Hepatocyte (in vitro differentiated cells): ENCODE results near the gene PDE8B. TPM values are rescaled to one million over a fixed set of nuclear protein-coding genes. Genes with fewer than 3 reads are reported as not detected.

Experiments
- DNase-seq: peaks from one replicate; pipeline ENCODE4 v3.0.0-alpha.2; 2016; ENCODE audit warnings: low spot score
- H2AFZ ChIP-seq: fragments of 200-600 bp; sonication (generic); 2 replicates; pipeline ENCODE4 v1.6.0; 2016; ENCODE audit warnings: antibody characterized with exemption, mild to moderate bottlenecking
- H3K27ac ChIP-seq: fragments of 200-600 bp; sonication (generic); 2 replicates; pipeline ENCODE4 v1.5.1; 2016; ENCODE audit warnings: mild to moderate bottlenecking
- H3K27me3 ChIP-seq: fragments of 200-600 bp; sonication (generic); 2 replicates; pipeline ENCODE4 v1.6.1; 2016
- H3K36me3 ChIP-seq: fragments of 200-600 bp; sonication (generic); replicated peaks from 2 replicates; pipeline ENCODE4 v1.5.1; 2016; ENCODE audit warnings: low read depth; ENCODE audit not compliant: insufficient read depth
- H3K4me1 ChIP-seq: fragments of 200-600 bp; sonication (generic); 2 replicates; pipeline ENCODE4 v1.5.1; 2016; ENCODE audit warnings: mild to moderate bottlenecking, moderate library complexity; ENCODE audit not compliant: insufficient read depth
- H3K4me2 ChIP-seq: fragments of 200-600 bp; sonication (generic); 2 replicates; pipeline ENCODE4 v1.6.0; 2016
- H3K4me3 ChIP-seq: fragments of 200-600 bp; sonication (generic); 2 replicates; pipeline ENCODE4 v1.5.1; 2016; ENCODE audit warnings: mild to moderate bottlenecking
- H3K79me2 ChIP-seq: fragments of 200-600 bp; sonication (generic); 2 replicates; pipeline ENCODE4 v1.6.0; 2017; ENCODE audit warnings: mild to moderate bottlenecking
- H3K9me2 ChIP-seq: fragments of 200-600 bp; sonication (generic); replicated peaks from 2 replicates; pipeline ENCODE4 v1.6.0; 2017; ENCODE audit warnings: mild to moderate bottlenecking; ENCODE audit not compliant: insufficient read depth
- H3K9me3 ChIP-seq: fragments of 200-600 bp; sonication (generic); 2 replicates; pipeline ENCODE4 v1.5.1; 2016; ENCODE audit warnings: low read depth, mild to moderate bottlenecking
- H4K20me1 ChIP-seq: fragments of 200-600 bp; sonication (generic); 2 replicates; pipeline ENCODE4 v1.6.0; 2016; ENCODE audit warnings: mild to moderate bottlenecking; ENCODE audit not compliant: insufficient read depth, poor library complexity, severe bottlenecking
- EZH2 ChIP-seq: fragments of 200-600 bp; sonication (generic); IDR thresholded peaks from 2 replicates; pipeline ENCODE4 v1.6.1; 2016; ENCODE audit warnings: antibody characterized with exemption, mild to moderate bottlenecking, borderline replicate concordance
- EZH2phosphoT487 ChIP-seq: fragments of 200-600 bp; sonication (generic); IDR thresholded peaks from one replicate; pipeline ENCODE4 v1.6.1; 2018; ENCODE audit warnings: antibody characterized with exemption, mild to moderate bottlenecking, low read depth, moderate library complexity; ENCODE audit not compliant: unreplicated experiment, severe bottlenecking
- WGBS: methylation state at CpG from one replicate; pipeline ENCODE4 v1.1.6; 2016; ENCODE audit warnings: low lambda C conversion rate; ENCODE audit errors: missing lambda C conversion rate; 5-methylcytosine and 5-hydroxymethylcytosine counted together
- polyA plus RNA-seq: library from polyadenylated mRNA; unstranded; fragments of >200 nt; fragmentation: Nextera tagmentation; extraction: Ambion mirVana; gene quantifications from 2 replicates; pipeline ENCODE4 v1.2.1, GENCODE V29; 2016
- total RNA-seq: library from RNA; depleted of rRNA; stranded (reverse); fragments of >200 nt; gene quantifications from 2 replicates; pipeline ENCODE4 v1.2.3, GENCODE V29; 2014
- TF ChIP-seq, protein P1 (sequence below): fragments of 200-600 bp; sonication (generic); IDR thresholded peaks from 2 replicates; pipeline ENCODE4 v1.5.1; 2016; ENCODE audit warnings: antibody characterized with exemption, mild to moderate bottlenecking; ENCODE audit not compliant: poor library complexity

Gene PDE8B
- total and polyA plus RNA-seq, 2 experiments from 2014 or later: 8.3 to 9.2 TPM

DNA sequence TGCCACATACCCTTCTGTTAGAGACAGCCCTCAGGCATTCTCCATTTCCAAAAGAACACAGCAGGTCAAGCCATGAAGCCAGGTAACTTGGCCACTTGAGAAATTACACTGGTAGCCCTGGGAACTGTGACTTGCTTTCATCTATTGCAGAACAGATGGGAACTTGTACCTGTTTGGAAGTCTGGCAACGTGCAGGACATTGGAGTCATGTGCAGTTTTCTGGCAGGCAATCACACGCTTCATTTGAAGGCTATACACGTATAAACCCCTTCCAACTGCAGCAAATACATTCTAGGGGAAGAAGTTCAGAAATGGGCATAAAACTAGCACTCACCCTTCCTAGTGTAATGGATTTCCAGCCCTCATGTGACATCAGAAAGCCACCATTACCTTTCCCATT, 227.6 kb downstream of the PDE8B start:
- H3K27ac ChIP-seq: no peak overlapping the region
- H3K9me2 ChIP-seq: no peaks in the 10 kb centered on the region
- H3K79me2 ChIP-seq: no peaks in the 10 kb centered on the region
- no peaks in the 10 kb centered on the region for H4K20me1 ChIP-seq
- DNase-seq: no peak
- H2AFZ ChIP-seq: no peak overlapping the region
- TF ChIP-seq EZH2 (no peak), EZH2phosphoT487 (no peak)
- TF ChIP-seq, protein P1, sequence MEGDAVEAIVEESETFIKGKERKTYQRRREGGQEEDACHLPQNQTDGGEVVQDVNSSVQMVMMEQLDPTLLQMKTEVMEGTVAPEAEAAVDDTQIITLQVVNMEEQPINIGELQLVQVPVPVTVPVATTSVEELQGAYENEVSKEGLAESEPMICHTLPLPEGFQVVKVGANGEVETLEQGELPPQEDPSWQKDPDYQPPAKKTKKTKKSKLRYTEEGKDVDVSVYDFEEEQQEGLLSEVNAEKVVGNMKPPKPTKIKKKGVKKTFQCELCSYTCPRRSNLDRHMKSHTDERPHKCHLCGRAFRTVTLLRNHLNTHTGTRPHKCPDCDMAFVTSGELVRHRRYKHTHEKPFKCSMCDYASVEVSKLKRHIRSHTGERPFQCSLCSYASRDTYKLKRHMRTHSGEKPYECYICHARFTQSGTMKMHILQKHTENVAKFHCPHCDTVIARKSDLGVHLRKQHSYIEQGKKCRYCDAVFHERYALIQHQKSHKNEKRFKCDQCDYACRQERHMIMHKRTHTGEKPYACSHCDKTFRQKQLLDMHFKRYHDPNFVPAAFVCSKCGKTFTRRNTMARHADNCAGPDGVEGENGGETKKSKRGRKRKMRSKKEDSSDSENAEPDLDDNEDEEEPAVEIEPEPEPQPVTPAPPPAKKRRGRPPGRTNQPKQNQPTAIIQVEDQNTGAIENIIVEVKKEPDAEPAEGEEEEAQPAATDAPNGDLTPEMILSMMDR: no peak
- no peak overlapping the region for H3K4me3 ChIP-seq
- no peaks in the 10 kb centered on the region for H3K4me1 ChIP-seq
- H3K27me3 ChIP-seq: no peaks in the 10 kb centered on the region
- no peak overlapping the region for H3K4me2 ChIP-seq
- WGBS: 63% methylated on average over 3 of the region's 3 CpGs
- H3K36me3 ChIP-seq: peaks cover 4% of the 10 kb centered on the region
- no peaks in the 10 kb centered on the region for H3K9me3 ChIP-seq

DNA sequence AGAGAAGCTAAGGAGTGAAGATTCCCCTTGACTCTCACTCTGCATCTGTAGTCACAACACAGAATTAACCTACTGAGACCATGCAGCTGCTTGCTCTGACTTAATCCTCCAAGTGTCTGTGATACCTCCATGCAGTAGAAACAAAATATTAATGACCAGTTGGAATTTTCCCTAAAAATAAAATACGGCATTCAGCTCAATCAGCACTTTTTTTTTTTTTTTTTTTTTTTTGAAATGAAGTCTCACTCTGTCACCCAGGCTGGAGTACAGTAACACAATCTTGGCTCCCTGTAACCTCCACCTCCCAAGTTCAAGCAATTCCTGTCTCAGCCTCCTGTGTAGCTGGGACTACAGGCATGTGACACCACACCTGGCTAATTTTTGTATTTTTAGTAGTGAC, 233.2 kb downstream of the PDE8B start:
- H3K4me3 ChIP-seq: no peak overlapping the region
- TF ChIP-seq EZH2phosphoT487: no peak
- TF ChIP-seq EZH2: no peak
- TF ChIP-seq, protein P1: no peak
- WGBS: 82% methylated on average over 1 of the region's 1 CpG
- H3K27me3 ChIP-seq: no peaks in the 10 kb centered on the region
- H2AFZ ChIP-seq: no peak overlapping the region
- H3K27ac ChIP-seq: no peak overlapping the region
- H3K79me2 ChIP-seq: no peaks in the 10 kb centered on the region
- no peaks in the 10 kb centered on the region for H3K4me1 ChIP-seq
- no peaks in the 10 kb centered on the region for H3K9me2 ChIP-seq
- no peaks in the 10 kb centered on the region for H3K9me3 ChIP-seq
- H4K20me1 ChIP-seq: no peaks in the 10 kb centered on the region
- no peak overlapping the region for H3K4me2 ChIP-seq
- H3K36me3 ChIP-seq: no peaks in the 10 kb centered on the region
- DNase-seq: no peak

DNA sequence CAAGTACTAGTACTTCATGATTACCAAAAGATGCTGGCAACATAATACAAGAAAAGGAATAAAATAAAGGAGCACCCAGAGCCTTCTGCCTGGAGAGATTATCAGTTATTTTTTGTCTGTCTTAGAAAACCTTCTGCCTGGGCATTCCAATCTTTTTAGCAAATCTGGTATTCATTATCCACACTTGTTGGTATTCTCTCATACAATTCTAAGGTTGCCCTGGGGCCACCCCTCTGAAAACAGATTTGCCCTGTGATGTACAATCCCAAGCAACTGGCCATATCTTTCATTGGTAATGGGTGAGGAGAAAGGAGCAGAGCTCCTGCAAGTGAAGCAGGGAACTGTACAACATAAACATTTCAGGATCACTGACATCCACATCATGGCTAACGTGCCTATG, 233.9 kb downstream of the PDE8B start:
- Histone ChIP-seq H3K4me3 (no peak overlapping the region), H3K27ac (no peak overlapping the region), H3K79me2 (no peaks in the 10 kb centered on the region), H3K9me2 (no peaks in the 10 kb centered on the region), H3K9me3 (no peaks in the 10 kb centered on the region), H3K4me2 (no peak overlapping the region), H3K4me1 (no peaks in the 10 kb centered on the region), H4K20me1 (no peaks in the 10 kb centered on the region), H2AFZ (no peak overlapping the region), H3K36me3 (no peaks in the 10 kb centered on the region), H3K27me3 (no peaks in the 10 kb centered on the region)
- 69% methylated on average over 1 of the region's 1 CpG for WGBS
- TF ChIP-seq, protein P1: no peak
- TF ChIP-seq EZH2 (no peak), EZH2phosphoT487 (no peak)
- no peak for DNase-seq

DNA sequence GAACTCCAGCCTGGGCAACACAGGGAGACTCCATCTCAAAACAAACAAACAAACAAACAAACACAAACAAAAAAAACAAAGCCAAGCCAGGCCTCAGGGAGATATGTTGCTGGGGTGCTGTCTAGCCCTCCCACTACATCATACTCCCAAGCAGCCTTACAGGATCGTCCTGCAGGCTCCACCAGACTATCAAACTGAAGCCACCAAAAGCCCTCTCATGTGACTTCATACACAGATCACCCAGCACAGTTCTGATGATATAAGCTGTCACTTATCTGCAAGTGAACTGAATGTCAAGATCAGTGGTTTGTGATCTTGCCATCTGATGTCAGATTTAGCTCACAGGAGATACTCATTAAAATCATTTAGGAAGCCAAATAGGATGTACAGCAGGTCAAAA, 238.4 kb downstream of the PDE8B start:
- DNase-seq: no peak
- 87% methylated on average over 1 of the region's 1 CpG for WGBS
- Histone ChIP-seq H3K9me3 (no peaks in the 10 kb centered on the region), H3K4me3 (no peak overlapping the region), H3K9me2 (no peaks in the 10 kb centered on the region), H3K27me3 (no peaks in the 10 kb centered on the region), H3K36me3 (no peaks in the 10 kb centered on the region), H3K4me1 (no peaks in the 10 kb centered on the region), H2AFZ (no peak overlapping the region), H3K4me2 (no peak overlapping the region), H3K27ac (no peak overlapping the region), H3K79me2 (no peaks in the 10 kb centered on the region), H4K20me1 (no peaks in the 10 kb centered on the region)
- TF ChIP-seq EZH2phosphoT487 (no peak), EZH2 (no peak)
- TF ChIP-seq, protein P1: no peak
